Measurements from ENCODE around the gene OR10D3. TPM values are rescaled to one million over a fixed set of nuclear protein-coding genes. Genes with fewer than 3 reads are reported as not detected.

Gene OR10D3
- total RNA-seq, 1 donor from 2014 or later, result not detected

DNA sequence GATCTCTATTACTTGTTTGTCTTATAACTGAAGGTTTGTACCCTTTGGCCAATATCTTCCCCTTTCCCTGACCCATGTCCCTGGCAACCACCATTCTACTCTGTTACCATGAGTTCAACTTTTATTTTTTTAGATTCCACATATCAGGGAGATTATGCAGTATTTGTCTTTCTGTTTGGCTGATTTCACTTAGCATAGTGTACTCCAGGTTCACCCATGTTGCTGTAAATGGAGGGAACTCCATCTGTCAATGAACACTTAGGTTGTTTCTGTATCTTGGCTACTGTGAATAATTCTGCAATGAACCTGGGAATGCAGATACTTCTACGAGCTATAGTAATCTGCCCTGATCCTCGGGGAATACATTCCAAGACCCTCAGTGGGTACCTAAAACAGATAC, 14.9 kb downstream of the OR10D3 start:
- H3K36me3 Mint-ChIP-seq (ENCODE audit: low read depth), result no peaks in the 10 kb centered on the region
- H3K4me1 Mint-ChIP-seq, result no peaks in the 10 kb centered on the region
- no peak for DNase-seq (ENCODE audit: low read depth, low spot score)
- no peak overlapping the region for H3K4me3 Mint-ChIP-seq
- no peak overlapping the region for H3K27ac Mint-ChIP-seq (ENCODE audit: unreplicated experiment)
- no peaks in the 10 kb centered on the region for H3K27me3 Mint-ChIP-seq (ENCODE audit: low read depth)
- peaks cover 5% of the 10 kb centered on the region for H3K9me3 Mint-ChIP-seq
- TF ChIP-seq, protein P1, sequence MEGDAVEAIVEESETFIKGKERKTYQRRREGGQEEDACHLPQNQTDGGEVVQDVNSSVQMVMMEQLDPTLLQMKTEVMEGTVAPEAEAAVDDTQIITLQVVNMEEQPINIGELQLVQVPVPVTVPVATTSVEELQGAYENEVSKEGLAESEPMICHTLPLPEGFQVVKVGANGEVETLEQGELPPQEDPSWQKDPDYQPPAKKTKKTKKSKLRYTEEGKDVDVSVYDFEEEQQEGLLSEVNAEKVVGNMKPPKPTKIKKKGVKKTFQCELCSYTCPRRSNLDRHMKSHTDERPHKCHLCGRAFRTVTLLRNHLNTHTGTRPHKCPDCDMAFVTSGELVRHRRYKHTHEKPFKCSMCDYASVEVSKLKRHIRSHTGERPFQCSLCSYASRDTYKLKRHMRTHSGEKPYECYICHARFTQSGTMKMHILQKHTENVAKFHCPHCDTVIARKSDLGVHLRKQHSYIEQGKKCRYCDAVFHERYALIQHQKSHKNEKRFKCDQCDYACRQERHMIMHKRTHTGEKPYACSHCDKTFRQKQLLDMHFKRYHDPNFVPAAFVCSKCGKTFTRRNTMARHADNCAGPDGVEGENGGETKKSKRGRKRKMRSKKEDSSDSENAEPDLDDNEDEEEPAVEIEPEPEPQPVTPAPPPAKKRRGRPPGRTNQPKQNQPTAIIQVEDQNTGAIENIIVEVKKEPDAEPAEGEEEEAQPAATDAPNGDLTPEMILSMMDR (conservative IDR thresholded peaks at IDR 0.05), result no peak

DNA sequence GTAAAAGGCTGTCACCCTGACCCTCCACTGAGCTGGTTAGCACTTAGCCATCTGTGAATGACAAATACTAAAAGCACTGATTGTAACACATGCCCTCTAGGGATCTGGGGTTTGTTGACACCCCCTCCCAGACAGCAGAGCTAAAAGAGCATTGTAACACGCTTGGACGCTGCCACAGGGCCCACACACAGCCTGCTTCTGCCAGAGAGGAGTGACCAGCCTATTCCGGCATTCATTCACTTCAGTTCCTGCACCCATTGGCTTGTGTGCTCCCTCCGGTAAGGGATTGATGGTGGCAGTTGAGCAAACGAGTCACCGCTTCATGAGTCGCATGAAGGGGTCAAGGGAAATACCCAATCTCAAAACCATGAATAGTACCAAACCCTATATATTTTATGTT, 15.8 kb downstream of the OR10D3 start:
- Mint-ChIP-seq H3K9me3 (peaks cover 5% of the 10 kb centered on the region), H3K27ac (ENCODE audit: unreplicated experiment) (no peak overlapping the region), H3K4me1 (no peaks in the 10 kb centered on the region), H3K4me3 (no peak overlapping the region), H3K36me3 (ENCODE audit: low read depth) (no peaks in the 10 kb centered on the region), H3K27me3 (ENCODE audit: low read depth) (no peaks in the 10 kb centered on the region)
- no peak for DNase-seq (ENCODE audit: low read depth, low spot score)
- TF ChIP-seq, protein P1 (conservative IDR thresholded peaks at IDR 0.05), result no peak

DNA sequence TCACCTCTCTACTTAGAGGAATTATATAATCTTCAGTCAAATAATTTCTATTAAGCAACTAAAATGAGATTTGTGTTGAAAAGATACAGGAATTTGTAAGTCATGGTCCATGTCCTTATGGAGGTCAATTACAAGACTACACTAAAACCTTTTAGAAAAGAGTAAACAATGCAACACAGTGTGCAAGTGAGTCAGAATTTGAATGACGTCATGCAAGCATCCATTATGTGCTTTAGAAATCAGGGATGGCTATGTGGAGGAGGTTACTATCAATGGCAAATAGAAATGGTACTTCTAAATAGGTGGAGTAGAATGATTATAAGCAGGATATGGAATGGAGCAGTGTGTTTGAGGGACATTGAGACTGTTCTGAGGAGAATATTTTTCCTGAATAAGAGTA, 16.6 kb downstream of the OR10D3 start:
- H3K4me3 Mint-ChIP-seq, result no peak overlapping the region
- TF ChIP-seq, protein P1 (conservative IDR thresholded peaks at IDR 0.05), result no peak
- H3K4me1 Mint-ChIP-seq, result no peaks in the 10 kb centered on the region
- no peak for DNase-seq (ENCODE audit: low read depth, low spot score)
- H3K27me3 Mint-ChIP-seq (ENCODE audit: low read depth), result no peaks in the 10 kb centered on the region
- no peaks in the 10 kb centered on the region for H3K36me3 Mint-ChIP-seq (ENCODE audit: low read depth)
- H3K9me3 Mint-ChIP-seq, result peaks cover 5% of the 10 kb centered on the region
- no peak overlapping the region for H3K27ac Mint-ChIP-seq (ENCODE audit: unreplicated experiment)

- Mint-ChIP-seq H3K27ac (ENCODE audit: unreplicated experiment) (no peak overlapping the region), H3K9me3 (peaks cover 5% of the 10 kb centered on the region), H3K27me3 (ENCODE audit: low read depth) (no peaks in the 10 kb centered on the region), H3K36me3 (ENCODE audit: low read depth) (no peaks in the 10 kb centered on the region), H3K4me1 (no peaks in the 10 kb centered on the region), H3K4me3 (no peak overlapping the region)
- DNase-seq (ENCODE audit: low read depth, low spot score), result no peak
- TF ChIP-seq, protein P1 (conservative IDR thresholded peaks at IDR 0.05), result no peak
These were observed 17.5 kb downstream of the OR10D3 start for GRCh38 chr11:124200671-124201070.

DNA sequence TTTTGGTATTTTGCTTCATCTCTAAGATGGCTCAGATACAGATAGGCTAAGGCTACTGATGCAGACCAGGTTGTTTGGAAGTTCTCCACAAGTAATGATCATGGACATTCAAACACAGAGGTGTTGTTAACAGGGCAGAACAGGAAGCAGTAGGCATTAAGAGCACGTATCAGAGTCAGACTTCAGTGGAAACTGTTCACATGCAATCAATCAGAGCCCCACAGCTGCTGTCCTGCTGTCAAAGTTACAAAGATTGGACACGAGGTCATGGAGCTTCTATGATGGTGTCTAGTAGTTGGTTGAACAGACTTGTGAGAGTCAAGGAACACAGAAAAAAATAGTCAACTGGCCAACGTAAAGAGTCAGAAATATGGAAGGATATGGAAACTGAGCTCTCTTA, 19.8 kb downstream of the OR10D3 start:
- H3K27me3 Mint-ChIP-seq (ENCODE audit: low read depth), result no peaks in the 10 kb centered on the region
- H3K27ac Mint-ChIP-seq (ENCODE audit: unreplicated experiment), result no peak overlapping the region
- DNase-seq (ENCODE audit: low read depth, low spot score), result no peak
- H3K36me3 Mint-ChIP-seq (ENCODE audit: low read depth), result no peaks in the 10 kb centered on the region
- no peak overlapping the region for H3K4me3 Mint-ChIP-seq
- no peaks in the 10 kb centered on the region for H3K4me1 Mint-ChIP-seq
- TF ChIP-seq, protein P1 (conservative IDR thresholded peaks at IDR 0.05), result no peak
- peaks cover 5% of the 10 kb centered on the region for H3K9me3 Mint-ChIP-seq

- Mint-ChIP-seq H3K4me1 (no peaks in the 10 kb centered on the region), H3K4me3 (no peak overlapping the region), H3K27ac (ENCODE audit: unreplicated experiment) (no peak overlapping the region), H3K27me3 (ENCODE audit: low read depth) (no peaks in the 10 kb centered on the region), H3K9me3 (peaks cover 3% of the 10 kb centered on the region), H3K36me3 (ENCODE audit: low read depth) (no peaks in the 10 kb centered on the region)
- no peak for DNase-seq (ENCODE audit: low read depth, low spot score)
- TF ChIP-seq, protein P1 (conservative IDR thresholded peaks at IDR 0.05), result no peak
These were observed 20.9 kb downstream of the OR10D3 start for GRCh38 chr11:124204008-124204407.

All from neural crest cell (in vitro differentiated cells).